ENCODE measurements around the gene ZNF280D.

Gene ZNF280D

GRCh38 chr15:56767315-56767714 is 34.0 kb upstream of the ZNF280D start:
- H3K14ac ChIP-seq (ENCODE audit: low read length in 2 of 2) = no peak overlapping the region
- no peak overlapping the region for H4K8ac ChIP-seq (ENCODE audit: low read length)
- no peak overlapping the region for H3K4ac ChIP-seq (ENCODE audit: low read depth in 1 of 2, low read length in 2 of 2)
- H3K4me3 ChIP-seq (ENCODE audit: insufficient read depth in 1 of 2, low read depth in 1 of 2, low read length in 2 of 2) = no peak overlapping the region
- no peak overlapping the region for H4K91ac ChIP-seq (ENCODE audit: low read length)
- H3K4me1 ChIP-seq (ENCODE audit: control insufficient read depth, insufficient read depth, low read depth, low read length) = no peaks in the 10 kb centered on the region
- no peaks in the 10 kb centered on the region for H3K27me3 ChIP-seq (ENCODE audit: control insufficient read depth in 1 of 2, insufficient read depth in 1 of 2, low read length in 2 of 2)
- H3K79me1 ChIP-seq (replicated peaks; ENCODE audit: low read length, poor library complexity, severe bottlenecking) = no peaks in the 10 kb centered on the region
- H2AFZ ChIP-seq (ENCODE audit: low read depth, low read length) = no peak overlapping the region
- no peak overlapping the region for H3K4me2 ChIP-seq (ENCODE audit: low read length, poor library complexity, severe bottlenecking)
- H2BK5ac ChIP-seq (ENCODE audit: low read depth, low read length, poor library complexity, severe bottlenecking) = no peak overlapping the region
- DNase-seq = no peak
- no peak overlapping the region for H3K23ac ChIP-seq (ENCODE audit: low read length in 2 of 2)
- no peak overlapping the region for H2BK12ac ChIP-seq (ENCODE audit: low read length in 2 of 2)
- no CpG with 5 or more reads among the region's 1 CpG for WGBS
- H3K27ac ChIP-seq (ENCODE audit: low read length, poor library complexity, severe bottlenecking) = no peak overlapping the region
- H3K36me3 ChIP-seq (ENCODE audit: control insufficient read depth in 1 of 2, insufficient read depth in 2 of 2, low read depth in 1 of 2, low read length in 2 of 2) = no peaks in the 10 kb centered on the region
- H3K9me3 ChIP-seq (ENCODE audit: control insufficient read depth, low read length) = no peaks in the 10 kb centered on the region
- H3K9ac ChIP-seq (ENCODE audit: low read length) = no peak overlapping the region
- no peak overlapping the region for H2AK5ac ChIP-seq (ENCODE audit: low read length, severe bottlenecking)
- H2BK15ac ChIP-seq (ENCODE audit: low read depth, poor library complexity, severe bottlenecking) = no peak overlapping the region
- no peak overlapping the region for H3K18ac ChIP-seq (ENCODE audit: low read depth in 1 of 2, low read length in 2 of 2)
- no peak overlapping the region for H2BK120ac ChIP-seq (ENCODE audit: low read depth, low read length)

- Histone ChIP-seq H3K27ac (ENCODE audit: low read length, poor library complexity, severe bottlenecking) (no peak overlapping the region), H2BK120ac (ENCODE audit: low read depth, low read length) (no peak overlapping the region), H3K36me3 (ENCODE audit: control insufficient read depth in 1 of 2, insufficient read depth in 2 of 2, low read depth in 1 of 2, low read length in 2 of 2) (no peaks in the 10 kb centered on the region), H2AK5ac (ENCODE audit: low read length, severe bottlenecking) (no peak overlapping the region), H4K91ac (ENCODE audit: low read length) (no peak overlapping the region), H3K14ac (ENCODE audit: low read length in 2 of 2) (no peak overlapping the region), H2BK5ac (ENCODE audit: low read depth, low read length, poor library complexity, severe bottlenecking) (no peak overlapping the region), H3K79me1 (replicated peaks; ENCODE audit: low read length, poor library complexity, severe bottlenecking) (no peaks in the 10 kb centered on the region), H3K4me3 (ENCODE audit: insufficient read depth in 1 of 2, low read depth in 1 of 2, low read length in 2 of 2) (no peak overlapping the region), H3K4me2 (ENCODE audit: low read length, poor library complexity, severe bottlenecking) (no peak overlapping the region), H2AFZ (ENCODE audit: low read depth, low read length) (no peak overlapping the region), H3K18ac (ENCODE audit: low read depth in 1 of 2, low read length in 2 of 2) (no peak overlapping the region), H3K4ac (ENCODE audit: low read depth in 1 of 2, low read length in 2 of 2) (no peak overlapping the region), H3K9ac (ENCODE audit: low read length) (no peak overlapping the region), H4K8ac (ENCODE audit: low read length) (no peak overlapping the region), H3K23ac (ENCODE audit: low read length in 2 of 2) (no peak overlapping the region), H3K4me1 (ENCODE audit: control insufficient read depth, insufficient read depth, low read depth, low read length) (no peaks in the 10 kb centered on the region), H3K27me3 (ENCODE audit: control insufficient read depth in 1 of 2, insufficient read depth in 1 of 2, low read length in 2 of 2) (no peaks in the 10 kb centered on the region), H3K9me3 (ENCODE audit: control insufficient read depth, low read length) (no peaks in the 10 kb centered on the region), H2BK12ac (ENCODE audit: low read length in 2 of 2) (peak overlapping the region in 1 of 2 experiments; percentile 11), H2BK15ac (ENCODE audit: low read depth, poor library complexity, severe bottlenecking) (no peak overlapping the region)
- DNase-seq = peak; percentile 26
Measured at GRCh38 chr15:56765251-56765650, 31.9 kb upstream of the ZNF280D start.

- Histone ChIP-seq H3K9ac (ENCODE audit: low read length) (no peak overlapping the region), H3K9me3 (ENCODE audit: control insufficient read depth, low read length) (no peaks in the 10 kb centered on the region), H3K14ac (ENCODE audit: low read length in 2 of 2) (no peak overlapping the region), H4K8ac (ENCODE audit: low read length) (no peak overlapping the region), H3K36me3 (ENCODE audit: control insufficient read depth in 1 of 2, insufficient read depth in 2 of 2, low read depth in 1 of 2, low read length in 2 of 2) (no peaks in the 10 kb centered on the region), H2BK12ac (ENCODE audit: low read length in 2 of 2) (no peak overlapping the region), H2AFZ (ENCODE audit: low read depth, low read length) (no peak overlapping the region), H3K79me1 (replicated peaks; ENCODE audit: low read length, poor library complexity, severe bottlenecking) (no peaks in the 10 kb centered on the region), H2BK15ac (ENCODE audit: low read depth, poor library complexity, severe bottlenecking) (no peak overlapping the region), H3K4me1 (ENCODE audit: control insufficient read depth, insufficient read depth, low read depth, low read length) (peaks cover 2% of the 10 kb centered on the region), H3K18ac (ENCODE audit: low read depth in 1 of 2, low read length in 2 of 2) (no peak overlapping the region), H3K4me2 (ENCODE audit: low read length, poor library complexity, severe bottlenecking) (no peak overlapping the region), H3K27me3 (ENCODE audit: control insufficient read depth in 1 of 2, insufficient read depth in 1 of 2, low read length in 2 of 2) (no peaks in the 10 kb centered on the region), H3K4me3 (ENCODE audit: insufficient read depth in 1 of 2, low read depth in 1 of 2, low read length in 2 of 2) (no peak overlapping the region), H4K91ac (ENCODE audit: low read length) (no peak overlapping the region), H2BK120ac (ENCODE audit: low read depth, low read length) (no peak overlapping the region), H3K27ac (ENCODE audit: low read length, poor library complexity, severe bottlenecking) (no peak overlapping the region), H2AK5ac (ENCODE audit: low read length, severe bottlenecking) (no peak overlapping the region), H3K23ac (ENCODE audit: low read length in 2 of 2) (no peak overlapping the region), H3K4ac (ENCODE audit: low read depth in 1 of 2, low read length in 2 of 2) (no peak overlapping the region), H2BK5ac (ENCODE audit: low read depth, low read length, poor library complexity, severe bottlenecking) (no peak overlapping the region)
- no CpG with 5 or more reads among the region's 1 CpG for WGBS
- DNase-seq = no peak
Measured at GRCh38 chr15:56763141-56763895, 30.0 kb upstream of the ZNF280D start.

- Histone ChIP-seq H3K27me3 (ENCODE audit: control insufficient read depth in 1 of 2, insufficient read depth in 1 of 2, low read length in 2 of 2) (no peaks in the 10 kb centered on the region), H3K27ac (ENCODE audit: low read length, poor library complexity, severe bottlenecking) (no peak overlapping the region), H3K4me2 (ENCODE audit: low read length, poor library complexity, severe bottlenecking) (no peak overlapping the region), H2AK5ac (ENCODE audit: low read length, severe bottlenecking) (no peak overlapping the region), H3K18ac (ENCODE audit: low read depth in 1 of 2, low read length in 2 of 2) (no peak overlapping the region), H2AFZ (ENCODE audit: low read depth, low read length) (no peak overlapping the region), H4K8ac (ENCODE audit: low read length) (no peak overlapping the region), H3K14ac (ENCODE audit: low read length in 2 of 2) (no peak overlapping the region), H3K4ac (ENCODE audit: low read depth in 1 of 2, low read length in 2 of 2) (no peak overlapping the region), H3K23ac (ENCODE audit: low read length in 2 of 2) (no peak overlapping the region), H2BK12ac (ENCODE audit: low read length in 2 of 2) (peak overlapping the region in 1 of 2 experiments; percentile 42), H2BK5ac (ENCODE audit: low read depth, low read length, poor library complexity, severe bottlenecking) (no peak overlapping the region), H3K9me3 (ENCODE audit: control insufficient read depth, low read length) (no peaks in the 10 kb centered on the region), H3K79me1 (replicated peaks; ENCODE audit: low read length, poor library complexity, severe bottlenecking) (no peaks in the 10 kb centered on the region), H4K91ac (ENCODE audit: low read length) (no peak overlapping the region), H3K4me1 (ENCODE audit: control insufficient read depth, insufficient read depth, low read depth, low read length) (peaks cover 2% of the 10 kb centered on the region), H3K4me3 (ENCODE audit: insufficient read depth in 1 of 2, low read depth in 1 of 2, low read length in 2 of 2) (no peak overlapping the region), H3K9ac (ENCODE audit: low read length) (no peak overlapping the region), H2BK15ac (ENCODE audit: low read depth, poor library complexity, severe bottlenecking) (no peak overlapping the region), H2BK120ac (ENCODE audit: low read depth, low read length) (no peak overlapping the region), H3K36me3 (ENCODE audit: control insufficient read depth in 1 of 2, insufficient read depth in 2 of 2, low read depth in 1 of 2, low read length in 2 of 2) (no peaks in the 10 kb centered on the region)
- peak; percentile 28 for DNase-seq
Measured at GRCh38 chr15:56760186-56760585, 26.9 kb upstream of the ZNF280D start.

Measured in mesenchymal stem cell (in vitro differentiated cells and primary cell).